ENCODE measurements around the gene BLOC1S5.

DNA sequence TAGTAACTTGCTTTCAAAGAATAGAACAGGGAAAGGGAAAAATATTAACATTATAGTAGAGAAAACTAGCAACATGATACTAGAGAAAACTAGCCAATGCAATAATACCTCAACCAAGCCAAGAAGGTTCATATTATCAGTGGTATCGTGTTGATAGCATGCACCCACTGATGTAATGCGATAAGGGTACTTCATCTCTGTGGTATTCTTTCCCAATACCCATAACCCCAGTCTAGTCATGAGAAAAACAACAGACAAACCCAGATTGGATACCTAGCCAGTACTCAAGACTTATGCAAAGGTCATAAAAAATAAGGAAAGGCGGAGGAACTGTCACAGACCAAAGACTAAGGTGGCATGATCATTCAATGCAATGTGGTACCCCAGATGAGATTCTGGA lies 21.0 kb downstream of the BLOC1S5 start:
- TF ChIP-seq CTCF (IDR thresholded peaks at IDR 0.05; ENCODE audit: low read depth, low read length) (no peak), POLR2A (IDR thresholded peaks at IDR 0.05; ENCODE audit: extremely low read depth, insufficient read length) (no peak)
